HepG2 (cell line): ENCODE results near the gene PRM3. TPM values are rescaled to one million over a fixed set of nuclear protein-coding genes. Genes with fewer than 3 reads are reported as not detected.

Source experiments
- ATF1 ChIP-seq: IDR thresholded peaks from 2 replicates; pipeline ENCODE4 v1.6.1; 2016; ENCODE audit warnings: mild to moderate bottlenecking, control low read depth
- MLXIP ChIP-seq: sonication (generic); formaldehyde crosslinking; IDR thresholded peaks from 2 replicates; pipeline ENCODE4 v1.9.0; 2021; ENCODE audit warnings: missing genetic modification reagents, borderline replicate concordance
- NR2F2 ChIP-seq: IDR thresholded peaks from 2 replicates; pipeline ENCODE4 v1.6.1; 2012; ENCODE audit warnings: low read depth, inconsistent platforms, borderline replicate concordance
- RXRA ChIP-seq: sonication (generic); formaldehyde crosslinking; IDR thresholded peaks from 2 replicates; pipeline ENCODE4 v1.5.1; 2020; ENCODE audit warnings: missing genetic modification reagents
- ZBTB38 ChIP-seq: sonication (generic); formaldehyde crosslinking; IDR thresholded peaks from 2 replicates; pipeline ENCODE4 v1.5.1; 2020; ENCODE audit warnings: mild to moderate bottlenecking, missing genetic modification reagents
- ZBTB40 ChIP-seq, 2 experiments: fragments of 450-650 bp in 1 of 2; sonication (generic) in 1 of 2; formaldehyde crosslinking in 1 of 2; IDR thresholded peaks; 2 replicates each; pipeline versions ENCODE4 v1.6.1 to v1.8.0; 2016 to 2022; ENCODE audit warnings: antibody characterized with exemption in 1 of 2, mild to moderate bottlenecking in 1 of 2, missing genetic modification reagents in 1 of 2
- ZBTB43 ChIP-seq: sonication (generic); formaldehyde crosslinking; conservative IDR thresholded peaks from 2 replicates; pipeline ENCODE4 v1.4.0; 2020; ENCODE audit warnings: missing genetic modification reagents
- polyA plus RNA-seq, 8 experiments: library from polyadenylated mRNA; depleted of rRNA in 3 of 8; stranded (reverse) in 7 of 8; unstranded in 1 of 8; fragments of >200 nt; fragmentation: Illumina TruSeq in 4 of 8; extraction: Trizol in 4 of 8; gene quantifications; 2 replicates each; pipeline versions ENCODE4 v1.2.1 to v1.2.3, GENCODE V29; 2011 to 2016; ENCODE audit warnings: low read depth in 4 of 8, missing spikeins in 1 of 8, mixed read lengths in 1 of 8; ENCODE audit not compliant: insufficient read depth in 1 of 8
- total RNA-seq, 5 experiments: library from RNA; depleted of rRNA; stranded (reverse); fragments of >200 nt; fragmentation: Illumina TruSeq; extraction: Trizol; gene quantifications; 2 replicates each; pipeline ENCODE4 v1.2.3, GENCODE V29; 2016; ENCODE audit warnings: low read depth in 1 of 5
- TF ChIP-seq, protein P1 (sequence below): IDR thresholded peaks from 2 replicates; pipeline ENCODE4 v1.6.1; 2012; ENCODE audit warnings: low read length, improper control_type of control experiment
- TF ChIP-seq, protein P2 (sequence below): sonication (generic); formaldehyde crosslinking; IDR thresholded peaks from 2 replicates; pipeline ENCODE4 v1.4.0; 2020; ENCODE audit warnings: mild to moderate bottlenecking, missing genetic modification reagents

PRM3 gene
- total and polyA plus RNA-seq, 2 of the 13 experiments (the other 11 are each of a cell fraction or from before 2014, with no cell fraction given) = not detected

- TF ChIP-seq ZBTB40 (IDR thresholded peaks at IDR 0.05) = no peak
- TF ChIP-seq ZBTB40 (CRISPR knock-in tag; IDR thresholded peaks at IDR 0.05) = no peak
- TF ChIP-seq ATF1 = no peak
- TF ChIP-seq, protein P1, sequence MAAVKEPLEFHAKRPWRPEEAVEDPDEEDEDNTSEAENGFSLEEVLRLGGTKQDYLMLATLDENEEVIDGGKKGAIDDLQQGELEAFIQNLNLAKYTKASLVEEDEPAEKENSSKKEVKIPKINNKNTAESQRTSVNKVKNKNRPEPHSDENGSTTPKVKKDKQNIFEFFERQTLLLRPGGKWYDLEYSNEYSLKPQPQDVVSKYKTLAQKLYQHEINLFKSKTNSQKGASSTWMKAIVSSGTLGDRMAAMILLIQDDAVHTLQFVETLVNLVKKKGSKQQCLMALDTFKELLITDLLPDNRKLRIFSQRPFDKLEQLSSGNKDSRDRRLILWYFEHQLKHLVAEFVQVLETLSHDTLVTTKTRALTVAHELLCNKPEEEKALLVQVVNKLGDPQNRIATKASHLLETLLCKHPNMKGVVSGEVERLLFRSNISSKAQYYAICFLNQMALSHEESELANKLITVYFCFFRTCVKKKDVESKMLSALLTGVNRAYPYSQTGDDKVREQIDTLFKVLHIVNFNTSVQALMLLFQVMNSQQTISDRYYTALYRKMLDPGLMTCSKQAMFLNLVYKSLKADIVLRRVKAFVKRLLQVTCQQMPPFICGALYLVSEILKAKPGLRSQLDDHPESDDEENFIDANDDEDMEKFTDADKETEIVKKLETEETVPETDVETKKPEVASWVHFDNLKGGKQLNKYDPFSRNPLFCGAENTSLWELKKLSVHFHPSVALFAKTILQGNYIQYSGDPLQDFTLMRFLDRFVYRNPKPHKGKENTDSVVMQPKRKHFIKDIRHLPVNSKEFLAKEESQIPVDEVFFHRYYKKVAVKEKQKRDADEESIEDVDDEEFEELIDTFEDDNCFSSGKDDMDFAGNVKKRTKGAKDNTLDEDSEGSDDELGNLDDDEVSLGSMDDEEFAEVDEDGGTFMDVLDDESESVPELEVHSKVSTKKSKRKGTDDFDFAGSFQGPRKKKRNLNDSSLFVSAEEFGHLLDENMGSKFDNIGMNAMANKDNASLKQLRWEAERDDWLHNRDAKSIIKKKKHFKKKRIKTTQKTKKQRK = no peak
- TF ChIP-seq ZBTB38 = peak; percentile 79
- TF ChIP-seq ZBTB43 (CRISPR knock-in tag) = no peak
- TF ChIP-seq RXRA = no peak
- TF ChIP-seq, protein P2, sequence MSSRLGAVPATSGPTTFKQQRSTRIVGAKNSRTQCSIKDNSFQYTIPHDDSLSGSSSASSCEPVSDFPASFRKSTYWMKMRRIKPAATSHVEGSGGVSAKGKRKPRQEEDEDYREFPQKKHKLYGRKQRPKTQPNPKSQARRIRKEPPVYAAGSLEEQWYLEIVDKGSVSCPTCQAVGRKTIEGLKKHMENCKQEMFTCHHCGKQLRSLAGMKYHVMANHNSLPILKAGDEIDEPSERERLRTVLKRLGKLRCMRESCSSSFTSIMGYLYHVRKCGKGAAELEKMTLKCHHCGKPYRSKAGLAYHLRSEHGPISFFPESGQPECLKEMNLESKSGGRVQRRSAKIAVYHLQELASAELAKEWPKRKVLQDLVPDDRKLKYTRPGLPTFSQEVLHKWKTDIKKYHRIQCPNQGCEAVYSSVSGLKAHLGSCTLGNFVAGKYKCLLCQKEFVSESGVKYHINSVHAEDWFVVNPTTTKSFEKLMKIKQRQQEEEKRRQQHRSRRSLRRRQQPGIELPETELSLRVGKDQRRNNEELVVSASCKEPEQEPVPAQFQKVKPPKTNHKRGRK (CRISPR knock-in tag) = no peak
- TF ChIP-seq NR2F2 = no peak
- TF ChIP-seq MLXIP (CRISPR knock-in tag) = no peak
Measured at GRCh38 chr16:11303405-11304138, 30.1 kb upstream of the PRM3 start (continued).
